Upper lobe of left lung (tissue), 4 donors: ENCODE data around the gene SLC2A4RG.

Experiments used
- POLR2A ChIP-seq, 4 donors: fragments of 450-650 bp; IDR thresholded peaks; one replicate each; pipeline ENCODE4 v1.5.1; 2016 to 2017; ENCODE audit warnings: antibody characterized with exemption in 4 of 4, mild to moderate bottlenecking in 2 of 4
- TF ChIP-seq, protein P1 (sequence below), 6 experiments: fragments of 450-650 bp in 4 of 6; fragments of 200-600 bp in 2 of 6; sonication (generic) in 2 of 6; IDR thresholded peaks; one replicate each; pipeline ENCODE4 v1.5.1; 2016 to 2019; ENCODE audit warnings: antibody characterized with exemption in 6 of 6

DNA sequence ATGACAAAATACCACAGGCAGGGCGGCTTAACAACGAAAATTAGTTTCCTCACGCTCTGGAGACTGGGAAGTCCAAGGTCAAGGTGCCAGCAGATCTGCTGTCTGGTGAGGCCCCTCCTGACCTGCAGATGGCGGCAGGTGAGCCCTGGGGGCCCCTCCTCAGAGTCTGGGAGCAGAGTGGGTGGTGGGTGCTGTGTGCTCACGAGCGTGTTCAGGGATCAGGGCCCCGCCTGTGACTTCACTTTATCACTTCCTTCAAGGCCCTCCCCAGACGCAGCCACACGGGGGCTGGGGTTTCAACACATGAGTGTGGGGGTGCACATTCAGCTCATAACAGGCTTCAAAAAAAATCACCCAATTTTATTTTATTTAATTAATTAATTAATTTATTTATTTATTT lies 39.3 kb downstream of the SLC2A4RG start:
- no peak for TF ChIP-seq POLR2A (IDR thresholded peaks at IDR 0.05)
- TF ChIP-seq, protein P1, sequence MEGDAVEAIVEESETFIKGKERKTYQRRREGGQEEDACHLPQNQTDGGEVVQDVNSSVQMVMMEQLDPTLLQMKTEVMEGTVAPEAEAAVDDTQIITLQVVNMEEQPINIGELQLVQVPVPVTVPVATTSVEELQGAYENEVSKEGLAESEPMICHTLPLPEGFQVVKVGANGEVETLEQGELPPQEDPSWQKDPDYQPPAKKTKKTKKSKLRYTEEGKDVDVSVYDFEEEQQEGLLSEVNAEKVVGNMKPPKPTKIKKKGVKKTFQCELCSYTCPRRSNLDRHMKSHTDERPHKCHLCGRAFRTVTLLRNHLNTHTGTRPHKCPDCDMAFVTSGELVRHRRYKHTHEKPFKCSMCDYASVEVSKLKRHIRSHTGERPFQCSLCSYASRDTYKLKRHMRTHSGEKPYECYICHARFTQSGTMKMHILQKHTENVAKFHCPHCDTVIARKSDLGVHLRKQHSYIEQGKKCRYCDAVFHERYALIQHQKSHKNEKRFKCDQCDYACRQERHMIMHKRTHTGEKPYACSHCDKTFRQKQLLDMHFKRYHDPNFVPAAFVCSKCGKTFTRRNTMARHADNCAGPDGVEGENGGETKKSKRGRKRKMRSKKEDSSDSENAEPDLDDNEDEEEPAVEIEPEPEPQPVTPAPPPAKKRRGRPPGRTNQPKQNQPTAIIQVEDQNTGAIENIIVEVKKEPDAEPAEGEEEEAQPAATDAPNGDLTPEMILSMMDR (IDR thresholded peaks at IDR 0.05) = no peak
